PFSK-1 (cell line): ENCODE results near the gene TRIM25.

Experiments used
- POLR2AphosphoS5 ChIP-seq: IDR thresholded peaks from 2 replicates; pipeline ENCODE4 v1.6.1; 2012; ENCODE audit warnings: low read depth, mild to moderate bottlenecking, control low read depth, low read length, moderate library complexity
- SIN3A ChIP-seq: IDR thresholded peaks from 2 replicates; pipeline ENCODE4 v1.6.1; 2012; ENCODE audit warnings: mild to moderate bottlenecking, low read length, moderate library complexity, borderline replicate concordance; ENCODE audit not compliant: insufficient read depth

GRCh38 chr17:56890906-56891674, 22.8 kb downstream of the TRIM25 start:
- TF ChIP-seq POLR2AphosphoS5 = no peak
- no peak for TF ChIP-seq SIN3A
